ENCODE results near the gene SCAMP4.

Gene SCAMP4

DNA sequence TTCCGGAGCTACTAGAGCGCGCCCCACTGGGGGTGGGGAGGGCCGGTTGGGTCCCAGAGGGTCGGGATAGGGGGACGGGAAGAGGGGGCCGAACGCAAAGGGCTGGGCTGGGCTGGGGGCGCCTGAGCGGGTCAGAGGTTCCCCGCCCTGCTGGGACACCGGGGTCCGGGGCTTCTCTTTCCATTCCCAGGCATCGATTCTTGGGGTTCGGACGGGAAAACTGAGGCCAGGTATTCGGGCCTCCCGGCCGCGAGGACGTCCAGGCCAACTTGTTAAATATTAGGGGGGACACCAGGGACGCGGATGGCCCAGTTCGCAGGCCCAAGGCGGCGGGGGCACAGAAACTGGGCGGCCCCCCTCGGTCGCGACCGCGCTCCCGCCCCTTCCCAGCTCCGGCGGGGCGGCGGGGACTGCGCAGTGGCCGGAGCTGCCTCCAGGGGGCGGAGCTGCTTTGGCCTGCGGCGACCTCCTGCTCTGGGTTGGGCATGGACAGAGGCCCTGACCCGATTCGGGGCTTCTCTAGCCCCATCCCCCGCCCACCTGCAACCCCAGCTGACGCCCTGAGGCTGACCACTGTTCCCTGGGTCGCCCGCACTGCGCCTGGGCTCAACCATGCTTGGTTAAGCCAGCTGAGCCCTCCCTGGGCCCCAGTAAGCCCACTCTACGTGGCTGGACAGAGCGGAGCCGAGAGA is 40.6 kb upstream of the SCAMP4 start (continued):
- TF ChIP-seq TSHZ1 (tag by site-specific recombination; IDR thresholded peaks at IDR 0.05; ENCODE audit: borderline replicate concordance) (no peak), REPIN1 (tag by site-specific recombination; IDR thresholded peaks at IDR 0.05; ENCODE audit: low read depth) (no peak), ZNF585B (tag by site-specific recombination; IDR thresholded peaks at IDR 0.05) (no peak), ZNF362 (tag by site-specific recombination; IDR thresholded peaks at IDR 0.05) (no peak), ZNF416 (tag by site-specific recombination; IDR thresholded peaks at IDR 0.05) (no peak), ZBTB21 (tag by site-specific recombination; IDR thresholded peaks at IDR 0.05) (no peak; the same call in 1 of the 2 replicates), ZBTB20 (tag by site-specific recombination; IDR thresholded peaks at IDR 0.05) (peak; percentile 30), ZNF692 (tag by site-specific recombination; IDR thresholded peaks at IDR 0.05) (no peak), ZNF221 (tag by site-specific recombination; IDR thresholded peaks at IDR 0.05; ENCODE audit: borderline replicate concordance) (no peak), ZBTB7A (tag by site-specific recombination; IDR thresholded peaks at IDR 0.05; ENCODE audit: low read depth) (no peak), GLIS2 (tag by site-specific recombination; IDR thresholded peaks at IDR 0.05) (0 out of 2 replicates have a peak, but pooled peaks have one; percentile 27), ZNF398 (tag by site-specific recombination; IDR thresholded peaks at IDR 0.05) (peak; percentile 66), ZNF121 (tag by site-specific recombination; IDR thresholded peaks at IDR 0.05) (no peak), ZNF791 (tag by site-specific recombination; IDR thresholded peaks at IDR 0.05) (no peak), ZBTB44 (tag by site-specific recombination; IDR thresholded peaks at IDR 0.05) (no peak), KLF9 (tag by site-specific recombination; IDR thresholded peaks at IDR 0.05; ENCODE audit: low read depth) (no peak), ZNF548 (tag by site-specific recombination; IDR thresholded peaks at IDR 0.05) (no peak), ZNF747 (tag by site-specific recombination; IDR thresholded peaks at IDR 0.05) (no peak), ZNF664 (tag by site-specific recombination; IDR thresholded peaks at IDR 0.05) (no peak), ZNF626 (tag by site-specific recombination; IDR thresholded peaks at IDR 0.05) (no peak), ZNF555 (tag by site-specific recombination; conservative IDR thresholded peaks at IDR 0.05) (no peak), IKZF3 (tag by site-specific recombination; IDR thresholded peaks at IDR 0.05) (no peak), ZNF146 (tag by site-specific recombination; IDR thresholded peaks at IDR 0.05) (no peak), ZNF785 (tag by site-specific recombination; IDR thresholded peaks at IDR 0.05) (no peak)
- TF ChIP-seq, protein P1, sequence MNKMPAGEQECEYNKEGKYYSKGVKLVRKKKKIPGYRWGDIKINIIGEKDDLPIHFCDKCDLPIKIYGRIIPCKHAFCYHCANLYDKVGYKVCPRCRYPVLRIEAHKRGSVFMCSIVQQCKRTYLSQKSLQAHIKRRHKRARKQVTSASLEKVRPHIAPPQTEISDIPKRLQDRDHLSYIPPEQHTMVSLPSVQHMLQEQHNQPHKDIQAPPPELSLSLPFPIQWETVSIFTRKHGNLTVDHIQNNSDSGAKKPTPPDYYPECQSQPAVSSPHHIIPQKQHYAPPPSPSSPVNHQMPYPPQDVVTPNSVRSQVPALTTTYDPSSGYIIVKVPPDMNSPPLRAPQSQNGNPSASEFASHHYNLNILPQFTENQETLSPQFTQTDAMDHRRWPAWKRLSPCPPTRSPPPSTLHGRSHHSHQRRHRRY (tag by site-specific recombination; IDR thresholded peaks at IDR 0.05): no peak
- TF ChIP-seq, protein P2, sequence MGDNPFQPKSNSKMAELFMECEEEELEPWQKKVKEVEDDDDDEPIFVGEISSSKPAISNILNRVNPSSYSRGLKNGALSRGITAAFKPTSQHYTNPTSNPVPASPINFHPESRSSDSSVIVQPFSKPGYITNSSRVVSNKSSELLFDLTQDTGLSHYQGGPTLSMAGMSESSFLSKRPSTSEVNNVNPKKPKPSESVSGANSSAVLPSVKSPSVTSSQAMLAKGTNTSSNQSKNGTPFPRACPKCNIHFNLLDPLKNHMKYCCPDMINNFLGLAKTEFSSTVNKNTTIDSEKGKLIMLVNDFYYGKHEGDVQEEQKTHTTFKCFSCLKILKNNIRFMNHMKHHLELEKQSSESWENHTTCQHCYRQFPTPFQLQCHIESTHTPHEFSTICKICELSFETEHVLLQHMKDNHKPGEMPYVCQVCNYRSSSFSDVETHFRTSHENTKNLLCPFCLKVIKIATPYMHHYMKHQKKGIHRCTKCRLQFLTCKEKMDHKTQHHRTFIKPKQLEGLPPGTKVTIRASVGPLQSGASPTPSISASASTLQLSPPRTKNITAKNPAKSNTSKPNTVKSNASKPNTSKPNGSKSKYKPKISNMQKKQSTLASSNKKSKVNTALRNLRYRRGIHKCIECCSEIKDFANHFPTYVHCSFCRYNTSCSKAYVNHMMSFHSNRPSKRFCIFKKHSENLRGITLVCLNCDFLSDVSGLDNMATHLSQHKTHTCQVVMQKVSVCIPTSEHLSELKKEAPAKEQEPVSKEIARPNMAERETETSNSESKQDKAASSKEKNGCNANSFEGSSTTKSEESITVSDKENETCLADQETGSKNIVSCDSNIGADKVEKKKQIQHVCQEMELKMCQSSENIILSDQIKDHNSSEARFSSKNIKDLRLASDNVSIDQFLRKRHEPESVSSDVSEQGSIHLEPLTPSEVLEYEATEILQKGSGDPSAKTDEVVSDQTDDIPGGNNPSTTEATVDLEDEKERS (tag by site-specific recombination; IDR thresholded peaks at IDR 0.05): no peak

Measured in HEK293 (cell line).